ENCODE data around the gene AP3S2.

- no peak for TF ChIP-seq CTCF (IDR thresholded peaks at IDR 0.05; ENCODE audit: insufficient read depth, low read length, poor library complexity, severe bottlenecking)
- no peak for TF ChIP-seq EZH2phosphoT487 (conservative IDR thresholded peaks at IDR 0.05; ENCODE audit: low read length)
Measured at GRCh38 chr15:89883518-89883917, 10.3 kb downstream of the AP3S2 start.
